Coronary artery (tissue), 2 donors: ENCODE data around the gene TMEM139.

Source experiments
- DNase-seq: peaks from one replicate; pipeline ENCODE4 v3.0.0-alpha.2; 2017; ENCODE audit warnings: low spot score
- H3K27ac ChIP-seq, 2 donors: fragments of 200-600 bp; sonication (generic); one replicate each; pipeline ENCODE4 v1.5.1; 2016 to 2019
- H3K4me3 ChIP-seq: fragments of 200-600 bp; sonication (generic); 2 replicates; pipeline ENCODE4 v1.5.1; 2016; ENCODE audit warnings: mild to moderate bottlenecking, moderate library complexity
- TF ChIP-seq, protein P1 (sequence below): fragments of 200-600 bp; sonication (generic); IDR thresholded peaks from one replicate; pipeline ENCODE4 v1.5.1; 2019; ENCODE audit warnings: antibody characterized with exemption

The TMEM139 gene

DNA sequence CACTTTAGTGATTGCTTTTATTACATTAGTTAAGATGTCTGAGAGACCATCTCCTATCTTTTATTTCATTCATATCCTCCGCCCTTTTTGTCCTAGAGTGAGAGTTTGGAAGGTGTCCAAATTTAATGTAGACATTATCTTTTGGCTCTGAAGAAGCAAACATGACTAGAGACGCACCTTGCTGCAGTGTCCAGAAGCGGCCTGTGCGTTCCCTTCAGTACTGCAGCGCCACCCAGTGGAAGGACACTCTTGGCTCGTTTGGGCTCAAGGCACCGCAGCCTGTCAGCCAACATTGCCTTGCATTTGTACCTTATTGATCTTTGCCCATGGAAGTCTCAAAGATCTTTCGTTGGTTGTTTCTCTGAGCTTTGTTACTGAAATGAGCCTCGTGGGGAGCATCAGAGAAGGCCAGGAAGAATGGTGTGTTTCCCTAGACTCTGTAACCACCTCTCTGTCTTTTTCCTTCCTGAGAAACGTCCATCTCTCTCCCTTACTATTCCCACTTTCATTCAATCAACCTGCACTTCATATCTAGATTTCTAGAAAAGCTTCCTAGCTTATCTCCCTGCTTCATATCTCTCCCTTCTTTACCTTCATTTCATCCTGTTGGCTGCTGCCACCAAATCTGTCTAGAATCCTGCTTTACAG lies 20.8 kb downstream of the TMEM139 start:
- H3K4me3 ChIP-seq, result no peak overlapping the region
- H3K27ac ChIP-seq, result no peak overlapping the region
- TF ChIP-seq, protein P1, sequence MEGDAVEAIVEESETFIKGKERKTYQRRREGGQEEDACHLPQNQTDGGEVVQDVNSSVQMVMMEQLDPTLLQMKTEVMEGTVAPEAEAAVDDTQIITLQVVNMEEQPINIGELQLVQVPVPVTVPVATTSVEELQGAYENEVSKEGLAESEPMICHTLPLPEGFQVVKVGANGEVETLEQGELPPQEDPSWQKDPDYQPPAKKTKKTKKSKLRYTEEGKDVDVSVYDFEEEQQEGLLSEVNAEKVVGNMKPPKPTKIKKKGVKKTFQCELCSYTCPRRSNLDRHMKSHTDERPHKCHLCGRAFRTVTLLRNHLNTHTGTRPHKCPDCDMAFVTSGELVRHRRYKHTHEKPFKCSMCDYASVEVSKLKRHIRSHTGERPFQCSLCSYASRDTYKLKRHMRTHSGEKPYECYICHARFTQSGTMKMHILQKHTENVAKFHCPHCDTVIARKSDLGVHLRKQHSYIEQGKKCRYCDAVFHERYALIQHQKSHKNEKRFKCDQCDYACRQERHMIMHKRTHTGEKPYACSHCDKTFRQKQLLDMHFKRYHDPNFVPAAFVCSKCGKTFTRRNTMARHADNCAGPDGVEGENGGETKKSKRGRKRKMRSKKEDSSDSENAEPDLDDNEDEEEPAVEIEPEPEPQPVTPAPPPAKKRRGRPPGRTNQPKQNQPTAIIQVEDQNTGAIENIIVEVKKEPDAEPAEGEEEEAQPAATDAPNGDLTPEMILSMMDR, result peak; percentile 42
- no peak for DNase-seq

DNA sequence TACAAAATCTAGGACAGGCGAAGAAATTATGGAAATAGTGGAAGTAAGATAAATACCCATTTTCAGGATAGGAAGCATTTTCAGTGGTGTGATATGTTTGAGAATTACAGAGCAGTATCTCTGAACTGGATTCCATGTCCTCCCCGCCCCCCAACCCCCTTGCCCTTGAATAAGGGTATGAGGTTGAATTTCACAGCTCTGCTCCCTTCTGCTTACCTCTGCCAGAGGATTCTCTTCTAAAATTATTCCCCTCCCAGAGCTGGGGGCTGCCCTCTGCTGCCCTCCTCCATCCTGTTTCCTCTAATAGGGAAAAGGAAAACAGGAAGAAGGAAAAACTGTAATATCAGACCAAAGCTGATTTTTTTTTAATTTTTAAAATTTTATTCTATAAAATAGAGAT lies 23.9 kb downstream of the TMEM139 start:
- DNase-seq, result no peak
- Histone ChIP-seq H3K27ac (no peak overlapping the region), H3K4me3 (no peak overlapping the region)
- TF ChIP-seq, protein P1, result no peak

DNA sequence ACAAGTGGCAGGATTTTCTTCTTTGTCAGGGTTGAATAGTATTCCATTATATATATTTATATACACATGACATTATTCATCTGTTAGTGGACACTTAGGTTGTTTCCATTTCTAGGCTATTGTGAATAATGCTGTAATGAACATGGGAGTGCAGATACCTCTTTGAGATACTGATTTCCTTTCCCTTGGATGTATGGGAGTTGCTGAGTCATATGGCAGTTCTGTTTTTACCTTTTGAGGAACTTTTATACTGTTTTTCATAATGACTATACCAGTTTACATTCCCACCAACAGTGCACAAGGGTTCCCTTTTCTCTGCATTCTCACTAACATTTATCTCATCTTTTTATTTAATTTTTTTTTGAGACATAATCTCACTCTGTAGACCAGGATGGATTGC lies 29.4 kb downstream of the TMEM139 start:
- H3K4me3 ChIP-seq, result no peak overlapping the region
- no peak for DNase-seq
- TF ChIP-seq, protein P1, result no peak
- H3K27ac ChIP-seq, result no peak overlapping the region

DNA sequence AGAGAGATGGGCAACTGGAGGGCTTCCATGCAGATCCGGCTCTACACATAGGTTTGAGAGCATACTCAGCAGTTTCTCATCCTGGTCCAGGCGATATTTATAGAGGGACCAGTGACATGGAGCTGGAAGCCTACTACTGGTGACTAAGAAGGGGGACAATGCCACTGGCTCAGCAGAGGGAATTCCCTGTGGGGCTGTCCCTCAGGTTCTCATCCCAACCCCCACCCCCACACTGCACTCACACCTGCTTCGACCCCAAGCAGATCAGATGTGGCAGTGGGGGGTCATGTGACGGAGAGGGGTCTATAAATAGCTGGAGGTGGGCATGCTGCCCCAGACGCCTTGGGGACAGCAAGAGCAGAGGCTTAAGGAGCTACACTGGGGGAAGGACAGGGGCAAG lies 31.0 kb downstream of the TMEM139 start, which contains the start of gene CLCN1:
TSS of gene CLCN1 (plus strand) at position 336 of the 400 bp plus-strand sequence. CDS start 102 bp downstream, outside the sequence.
- Histone ChIP-seq H3K4me3 (no peak within 1 kb of the TSS), H3K27ac (no peak within 1 kb of the TSS)
- TF ChIP-seq, protein P1, result no peak
- DNase-seq, result no peak

DNA sequence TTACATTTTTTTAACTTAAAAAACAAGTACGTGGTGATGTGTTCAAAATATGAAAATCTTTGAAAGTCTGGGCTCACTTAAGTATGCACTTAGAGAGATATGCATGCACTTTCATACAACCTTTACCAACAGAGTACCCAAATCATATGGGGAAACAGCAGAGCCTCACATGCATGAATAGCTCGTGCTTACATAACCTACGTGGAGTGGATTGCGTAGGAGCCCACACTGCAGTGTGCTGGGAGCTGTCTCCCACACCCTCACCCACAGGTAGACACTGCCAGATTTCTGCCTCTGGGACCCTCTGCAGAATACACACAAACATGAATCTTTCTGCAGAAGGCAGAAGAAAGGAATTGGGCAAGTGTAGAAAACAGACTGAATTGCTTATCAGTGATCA lies 31.7 kb downstream of the TMEM139 start:
- Histone ChIP-seq H3K27ac (no peak overlapping the region), H3K4me3 (no peak overlapping the region)
- DNase-seq, result no peak
- TF ChIP-seq, protein P1, result no peak

DNA sequence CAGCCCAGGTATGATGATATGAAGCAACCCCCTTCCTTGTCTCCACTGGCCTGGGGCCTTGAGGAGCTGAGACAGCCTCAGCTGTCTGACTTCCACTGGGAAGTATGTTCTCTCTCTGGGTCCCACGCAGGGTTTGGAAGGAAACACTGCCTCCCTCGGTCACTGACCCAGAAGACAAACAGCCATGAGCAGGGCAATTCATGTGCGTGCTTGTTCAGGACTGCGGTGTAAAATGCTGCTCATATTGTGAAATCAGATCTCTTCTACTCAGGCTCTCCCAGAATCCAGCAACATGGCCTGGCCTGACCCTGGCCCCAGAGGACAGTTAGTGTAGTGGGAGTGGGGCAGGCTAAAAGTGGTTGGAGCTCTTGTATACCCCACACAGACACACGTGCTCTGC lies 33.9 kb downstream of the TMEM139 start:
- DNase-seq, result no peak
- TF ChIP-seq, protein P1, result no peak
- Histone ChIP-seq H3K27ac (no peak overlapping the region), H3K4me3 (no peak overlapping the region)

DNA sequence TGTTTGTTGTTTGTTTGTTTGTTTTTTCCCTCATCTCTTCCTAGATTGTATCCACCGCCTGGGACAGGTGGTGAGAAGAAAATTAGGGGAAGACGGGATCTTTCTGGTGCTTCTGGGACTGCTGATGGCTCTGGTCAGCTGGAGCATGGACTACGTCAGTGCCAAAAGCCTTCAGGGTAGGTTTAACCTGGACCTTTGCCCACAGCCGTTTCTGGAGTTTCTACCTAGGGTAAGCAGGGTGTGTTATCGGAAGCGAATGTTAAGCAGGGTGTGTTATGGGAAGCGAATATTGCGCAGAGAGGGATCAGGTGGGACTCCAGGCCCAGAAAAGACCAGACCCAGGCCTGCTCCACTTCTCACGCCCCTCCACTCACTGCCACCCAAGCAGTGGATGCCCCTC lies 35.9 kb downstream of the TMEM139 start:
- TF ChIP-seq, protein P1, result no peak
- H3K27ac ChIP-seq, result no peak overlapping the region
- H3K4me3 ChIP-seq, result no peak overlapping the region
- DNase-seq, result no peak
